Measurements from ENCODE around the gene SMLR1.

DNA sequence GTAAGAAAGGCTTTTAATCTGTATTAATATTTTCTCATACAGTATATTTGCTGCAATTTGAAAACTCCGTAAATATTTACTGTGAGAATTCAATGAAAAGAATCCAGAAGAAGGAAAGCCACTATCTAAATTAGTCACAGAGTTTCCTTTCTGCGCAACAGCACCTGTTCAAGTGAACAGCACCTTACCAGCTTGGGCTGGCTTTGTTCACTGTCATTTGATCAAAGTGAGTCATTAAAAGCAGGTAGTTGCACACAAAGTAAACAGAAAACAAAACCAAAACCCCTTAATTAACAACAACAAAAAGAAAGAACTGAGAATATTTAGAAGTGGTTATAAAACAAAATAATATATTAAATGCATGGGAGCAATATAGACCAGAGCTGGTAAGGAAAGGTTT, 12.8 kb downstream of the SMLR1 start:
- TF ChIP-seq, protein P1, sequence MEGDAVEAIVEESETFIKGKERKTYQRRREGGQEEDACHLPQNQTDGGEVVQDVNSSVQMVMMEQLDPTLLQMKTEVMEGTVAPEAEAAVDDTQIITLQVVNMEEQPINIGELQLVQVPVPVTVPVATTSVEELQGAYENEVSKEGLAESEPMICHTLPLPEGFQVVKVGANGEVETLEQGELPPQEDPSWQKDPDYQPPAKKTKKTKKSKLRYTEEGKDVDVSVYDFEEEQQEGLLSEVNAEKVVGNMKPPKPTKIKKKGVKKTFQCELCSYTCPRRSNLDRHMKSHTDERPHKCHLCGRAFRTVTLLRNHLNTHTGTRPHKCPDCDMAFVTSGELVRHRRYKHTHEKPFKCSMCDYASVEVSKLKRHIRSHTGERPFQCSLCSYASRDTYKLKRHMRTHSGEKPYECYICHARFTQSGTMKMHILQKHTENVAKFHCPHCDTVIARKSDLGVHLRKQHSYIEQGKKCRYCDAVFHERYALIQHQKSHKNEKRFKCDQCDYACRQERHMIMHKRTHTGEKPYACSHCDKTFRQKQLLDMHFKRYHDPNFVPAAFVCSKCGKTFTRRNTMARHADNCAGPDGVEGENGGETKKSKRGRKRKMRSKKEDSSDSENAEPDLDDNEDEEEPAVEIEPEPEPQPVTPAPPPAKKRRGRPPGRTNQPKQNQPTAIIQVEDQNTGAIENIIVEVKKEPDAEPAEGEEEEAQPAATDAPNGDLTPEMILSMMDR (IDR thresholded peaks at IDR 0.05) = no peak
- no peak for TF ChIP-seq POLR2A (IDR thresholded peaks at IDR 0.05)

All from adrenal gland (tissue), 5 donors.